Measurements from ENCODE around the gene RYR2. TPM values are rescaled to one million over a fixed set of nuclear protein-coding genes. Genes with fewer than 3 reads are reported as not detected.
"Not testable (repeated sequence)": the region's sequence is repeated elsewhere in the genome, so short reads cannot be mapped to it uniquely, and the experiment has no call there.

Gene RYR2
- polyA plus RNA-seq, 1 experiment = not detected

- DNase-seq (ENCODE audit: low read depth) = no peak
- Histone ChIP-seq H3K27me3 (ENCODE audit: control insufficient read depth, insufficient read depth, low read length) (no peaks in the 10 kb centered on the region), H3K36me3 (ENCODE audit: control insufficient read depth, insufficient read depth, low read length) (no peaks in the 10 kb centered on the region), H3K4me3 (ENCODE audit: low read depth, low read length) (no peak overlapping the region)
- TF ChIP-seq CTCF (IDR thresholded peaks at IDR 0.05; ENCODE audit: insufficient read depth, low read depth, low read length) = no peak
- ChIA-PET CTCF (interaction anchor here (1.0 kb wide), 1 partner anchor 8 kb away, joined by 5 read pairs; no protein-coding TSS in a partner anchor), POLR2A (no interaction called here)
These were observed 316.6 kb downstream of the RYR2 start for GRCh38 chr1:237358555-237358954.

DNA sequence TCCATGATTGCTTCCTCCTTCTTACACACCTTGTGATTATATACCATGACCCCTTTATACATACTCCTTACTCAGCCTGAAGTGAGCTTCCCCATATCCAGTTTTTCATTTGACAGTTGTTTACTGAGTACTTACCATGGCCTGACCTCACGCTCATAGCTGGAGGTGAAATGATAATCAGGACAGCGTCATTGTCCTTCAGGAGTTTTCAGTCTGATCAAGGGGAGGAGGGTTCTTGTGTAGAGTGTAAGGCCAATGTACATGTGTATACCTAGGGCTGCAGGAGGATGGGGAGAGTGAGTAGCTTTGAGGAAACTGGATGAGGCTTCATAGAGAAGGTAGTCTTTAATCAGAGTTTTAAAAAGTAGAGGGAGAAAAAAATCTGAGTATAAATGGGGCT lies 325.8 kb downstream of the RYR2 start:
- CTCF ChIA-PET = no interaction called here
- TF ChIP-seq CTCF (IDR thresholded peaks at IDR 0.05; ENCODE audit: insufficient read depth, low read depth, low read length) = no peak
- no peak for DNase-seq (ENCODE audit: low read depth)
- POLR2A ChIA-PET = no interaction called here
- H3K27me3 ChIP-seq (ENCODE audit: control insufficient read depth, insufficient read depth, low read length) = no peaks in the 10 kb centered on the region
- H3K36me3 ChIP-seq (ENCODE audit: control insufficient read depth, insufficient read depth, low read length) = no peaks in the 10 kb centered on the region
- no peak overlapping the region for H3K4me3 ChIP-seq (ENCODE audit: low read depth, low read length)

DNA sequence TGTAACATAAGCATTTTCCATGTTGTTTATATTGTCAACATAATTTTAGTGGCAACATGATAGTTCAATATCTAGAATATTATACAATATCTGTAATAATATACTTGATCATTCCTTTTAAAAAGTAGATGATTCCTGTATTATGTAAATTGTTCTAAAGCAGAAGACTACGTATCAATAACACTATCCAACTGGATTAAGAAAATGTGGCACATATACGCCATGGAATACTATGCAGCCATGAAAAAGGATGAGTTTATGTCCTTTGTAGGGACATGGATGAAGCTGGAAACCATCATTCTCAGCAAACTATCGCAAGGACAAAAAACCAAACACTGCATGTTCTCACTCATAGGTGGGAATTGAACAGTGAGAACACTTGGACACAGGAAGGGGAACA lies 329.5 kb downstream of the RYR2 start:
- H3K27me3 ChIP-seq (ENCODE audit: control insufficient read depth, insufficient read depth, low read length); POLR2A ChIA-PET; H3K4me3 ChIP-seq (ENCODE audit: low read depth, low read length); H3K36me3 ChIP-seq (ENCODE audit: control insufficient read depth, insufficient read depth, low read length); CTCF ChIA-PET; DNase-seq (ENCODE audit: low read depth): not testable (repeated sequence)

- CTCF ChIA-PET = no interaction called here
- POLR2A ChIA-PET = no interaction called here
- Histone ChIP-seq H3K36me3 (ENCODE audit: control insufficient read depth, insufficient read depth, low read length) (no peaks in the 10 kb centered on the region), H3K4me3 (ENCODE audit: low read depth, low read length) (no peak overlapping the region), H3K27me3 (ENCODE audit: control insufficient read depth, insufficient read depth, low read length) (no peaks in the 10 kb centered on the region)
- TF ChIP-seq CTCF (IDR thresholded peaks at IDR 0.05; ENCODE audit: insufficient read depth, low read depth, low read length) = no peak
- no peak for DNase-seq (ENCODE audit: low read depth)
These were observed 341.8 kb downstream of the RYR2 start for GRCh38 chr1:237383791-237384190.

- POLR2A ChIA-PET = no interaction called here
- CTCF ChIA-PET = no interaction called here
These were observed 342.2 kb downstream of the RYR2 start for GRCh38 chr1:237384213-237384612.

More at GRCh38 chr1:237384213-237384612, 342.2 kb downstream of the RYR2 start:
- DNase-seq (ENCODE audit: low read depth) = no peak
- TF ChIP-seq CTCF (IDR thresholded peaks at IDR 0.05; ENCODE audit: insufficient read depth, low read depth, low read length) = no peak
- Histone ChIP-seq H3K27me3 (ENCODE audit: control insufficient read depth, insufficient read depth, low read length) (no peaks in the 10 kb centered on the region), H3K36me3 (ENCODE audit: control insufficient read depth, insufficient read depth, low read length) (no peaks in the 10 kb centered on the region), H3K4me3 (ENCODE audit: low read depth, low read length) (no peak overlapping the region)

All from BJ (cell line).